NCI-H82 (cell line): ENCODE results near the gene ATP10A.
A peak's percentile ranks its signal among the peaks of the same experiment; 100 is the strongest.
"Not testable (repeated sequence)": the region's sequence is repeated elsewhere in the genome, so short reads cannot be mapped to it uniquely, and the experiment has no call there.

ENCODE experiments used
- DNase-seq: peaks from one replicate; lab custom pipeline; 2025; lab: John Stamatoyannopoulos, UW

The ATP10A gene

GRCh38 chr15:25771736-25772135 is 91.4 kb downstream of the ATP10A start:
- not testable (repeated sequence) for DNase-seq

GRCh38 chr15:25771338-25771706 is 91.8 kb downstream of the ATP10A start:
- no peak for DNase-seq

GRCh38 chr15:25770618-25771337 is 92.3 kb downstream of the ATP10A start:
- DNase-seq = no peak

GRCh38 chr15:25770031-25770430 is 93.1 kb downstream of the ATP10A start:
- no peak for DNase-seq

GRCh38 chr15:25768271-25768670 is 94.9 kb downstream of the ATP10A start:
- no peak for DNase-seq

GRCh38 chr15:25767356-25768151 is 95.6 kb downstream of the ATP10A start:
- DNase-seq = peak; percentile 81

- peak; percentile 77 for DNase-seq
Measured at GRCh38 chr15:25766417-25766816, 96.7 kb downstream of the ATP10A start.

- no peak for DNase-seq
Measured at GRCh38 chr15:25764980-25765735, 98.0 kb downstream of the ATP10A start.

GRCh38 chr15:25763954-25764353 is 99.2 kb downstream of the ATP10A start:
- DNase-seq = no peak

- peak; percentile 69 for DNase-seq
Measured at GRCh38 chr15:25763331-25763751, 99.8 kb downstream of the ATP10A start.

GRCh38 chr15:25761971-25762662 is 101.0 kb downstream of the ATP10A start:
- DNase-seq = no peak

GRCh38 chr15:25759421-25759820 is 103.7 kb downstream of the ATP10A start:
- no peak for DNase-seq

- DNase-seq = not testable (repeated sequence)
Measured at GRCh38 chr15:25758612-25759011, 104.5 kb downstream of the ATP10A start.

GRCh38 chr15:25743548-25744275 is 119.4 kb downstream of the ATP10A start:
- no peak for DNase-seq

- DNase-seq = no peak
Measured at GRCh38 chr15:25742776-25743547, 120.2 kb downstream of the ATP10A start.

- DNase-seq = no peak
Measured at GRCh38 chr15:25742041-25742730, 120.9 kb downstream of the ATP10A start.

- DNase-seq = no peak
Measured at GRCh38 chr15:25741256-25741580, 121.9 kb downstream of the ATP10A start.

- no peak for DNase-seq
Measured at GRCh38 chr15:25740383-25741255, 122.5 kb downstream of the ATP10A start.

- DNase-seq = peak; percentile 64
Measured at GRCh38 chr15:25739687-25740121, 123.4 kb downstream of the ATP10A start.
